OCI-LY1 (cell line): Measurements from ENCODE around the gene APOBEC2.

Experiments used
- EZH2 ChIP-seq: fragments of 200-600 bp; sonication (generic), shearing (Covaris generic); IDR thresholded peaks from 2 replicates; pipeline ENCODE4 v1.8.0; 2017; ENCODE audit warnings: borderline replicate concordance, mixed run types, mild to moderate bottlenecking, antibody characterized with exemption, low read length, moderate library complexity, mixed read lengths
- TF ChIP-seq, protein P1 (sequence below): fragments of 200-600 bp; sonication (generic), shearing (Covaris generic); IDR thresholded peaks from 2 replicates; pipeline ENCODE4 v1.5.1; 2017; ENCODE audit warnings: mild to moderate bottlenecking, antibody characterized with exemption, low read length, moderate library complexity, mixed read lengths

DNA sequence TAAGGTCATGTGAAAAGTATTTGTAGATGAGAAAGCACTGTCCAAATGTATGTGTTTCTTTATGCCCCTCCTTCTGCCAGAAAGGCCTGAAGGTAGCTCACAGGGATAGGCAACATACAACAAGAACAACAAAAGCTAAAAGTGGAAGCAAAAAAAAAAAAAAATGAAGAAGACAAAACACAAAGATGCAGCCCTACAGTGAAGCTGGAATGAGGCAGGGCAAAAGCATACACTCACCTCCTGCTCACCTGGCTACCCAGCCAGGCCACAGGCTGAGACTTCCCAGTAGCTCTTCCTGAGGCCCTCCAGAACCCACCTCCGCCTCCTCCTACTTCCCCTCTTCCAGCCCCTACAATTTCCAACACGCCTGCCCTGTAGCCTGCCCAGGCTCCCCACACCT lies 16.4 kb upstream of the APOBEC2 start:
- TF ChIP-seq, protein P1, sequence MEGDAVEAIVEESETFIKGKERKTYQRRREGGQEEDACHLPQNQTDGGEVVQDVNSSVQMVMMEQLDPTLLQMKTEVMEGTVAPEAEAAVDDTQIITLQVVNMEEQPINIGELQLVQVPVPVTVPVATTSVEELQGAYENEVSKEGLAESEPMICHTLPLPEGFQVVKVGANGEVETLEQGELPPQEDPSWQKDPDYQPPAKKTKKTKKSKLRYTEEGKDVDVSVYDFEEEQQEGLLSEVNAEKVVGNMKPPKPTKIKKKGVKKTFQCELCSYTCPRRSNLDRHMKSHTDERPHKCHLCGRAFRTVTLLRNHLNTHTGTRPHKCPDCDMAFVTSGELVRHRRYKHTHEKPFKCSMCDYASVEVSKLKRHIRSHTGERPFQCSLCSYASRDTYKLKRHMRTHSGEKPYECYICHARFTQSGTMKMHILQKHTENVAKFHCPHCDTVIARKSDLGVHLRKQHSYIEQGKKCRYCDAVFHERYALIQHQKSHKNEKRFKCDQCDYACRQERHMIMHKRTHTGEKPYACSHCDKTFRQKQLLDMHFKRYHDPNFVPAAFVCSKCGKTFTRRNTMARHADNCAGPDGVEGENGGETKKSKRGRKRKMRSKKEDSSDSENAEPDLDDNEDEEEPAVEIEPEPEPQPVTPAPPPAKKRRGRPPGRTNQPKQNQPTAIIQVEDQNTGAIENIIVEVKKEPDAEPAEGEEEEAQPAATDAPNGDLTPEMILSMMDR = no peak
- TF ChIP-seq EZH2 = no peak
